MCF 10A (cell line): ENCODE measurements around the gene PSMG2. TPM values are rescaled to one million over a fixed set of nuclear protein-coding genes. Genes with fewer than 3 reads are reported as not detected.
"Not testable (repeated sequence)": the region's sequence is repeated elsewhere in the genome, so short reads cannot be mapped to it uniquely, and the experiment has no call there.

Source experiments
- BruUV-seq: library from RNA; stranded (reverse); fragments of 400-500 nt; replicated peaks from 2 replicates; lab custom pipeline; 2021; lab: Mats Ljungman, UMichigan
- CTCF ChIA-PET: fragments of 300-600 bp; sonication (Branson Sonifier 250); formaldehyde crosslinking; extraction: SDS; loops from one replicate; lab custom pipeline; 2021; ENCODE audit warnings: antibody characterized with exemption, inconsistent platforms; lab: Yijun Ruan, JAX
- POLR2A ChIA-PET: fragments of 300-600, 350-650 bp; sonication (Branson Sonifier 250); formaldehyde crosslinking; extraction: SDS; loops from one replicate; lab custom pipeline; 2020; ENCODE audit warnings: antibody characterized with exemption, inconsistent platforms; lab: Yijun Ruan, JAX
- DNase-seq: peaks from one replicate; pipeline ENCODE4 v3.0.0-alpha.2; 2018; ENCODE audit not compliant: unreplicated experiment
- H3K27ac Mint-ChIP-seq: one replicate; pipeline ENCODE4 v1.8.0; 2022; ENCODE audit warnings: mild to moderate bottlenecking, low read depth, mixed read lengths; ENCODE audit not compliant: unreplicated experiment
- H3K27me3 Mint-ChIP-seq: one replicate; pipeline ENCODE4 v1.8.0; 2022; ENCODE audit warnings: mixed read lengths; ENCODE audit not compliant: insufficient read depth, unreplicated experiment
- H3K36me3 Mint-ChIP-seq: one replicate; pipeline ENCODE4 v1.8.0; 2022; ENCODE audit warnings: mild to moderate bottlenecking, moderate library complexity, mixed read lengths; ENCODE audit not compliant: insufficient read depth, unreplicated experiment
- H3K4me1 Mint-ChIP-seq: one replicate; pipeline ENCODE4 v1.8.0; 2022; ENCODE audit warnings: mixed read lengths; ENCODE audit not compliant: insufficient read depth, unreplicated experiment
- H3K4me3 Mint-ChIP-seq: one replicate; pipeline ENCODE4 v1.8.0; 2022; ENCODE audit warnings: mild to moderate bottlenecking, moderate library complexity, mixed read lengths; ENCODE audit not compliant: unreplicated experiment
- H3K9me3 Mint-ChIP-seq: one replicate; pipeline ENCODE4 v1.8.0; 2022; ENCODE audit warnings: mixed read lengths; ENCODE audit not compliant: unreplicated experiment
- CTCF ChIP-seq: fragments of 200-600 bp; IDR thresholded peaks from one replicate; pipeline ENCODE4 v1.8.0; 2022; ENCODE audit warnings: antibody characterized with exemption, mild to moderate bottlenecking; ENCODE audit not compliant: unreplicated experiment
- intact Hi-C: fragments of 100-400 bp; cut with micrococcal nuclease; formaldehyde crosslinking; loops from 2 replicates; pipeline ENCODE4 v1.14.1; 2022
- total RNA-seq: library from RNA; stranded (reverse); gene quantifications from 2 replicates; pipeline ENCODE4 v1.2.3, GENCODE V29; 2022

Gene PSMG2
- total RNA-seq, 1 experiment from 2014 or later: 88.6 TPM

DNA sequence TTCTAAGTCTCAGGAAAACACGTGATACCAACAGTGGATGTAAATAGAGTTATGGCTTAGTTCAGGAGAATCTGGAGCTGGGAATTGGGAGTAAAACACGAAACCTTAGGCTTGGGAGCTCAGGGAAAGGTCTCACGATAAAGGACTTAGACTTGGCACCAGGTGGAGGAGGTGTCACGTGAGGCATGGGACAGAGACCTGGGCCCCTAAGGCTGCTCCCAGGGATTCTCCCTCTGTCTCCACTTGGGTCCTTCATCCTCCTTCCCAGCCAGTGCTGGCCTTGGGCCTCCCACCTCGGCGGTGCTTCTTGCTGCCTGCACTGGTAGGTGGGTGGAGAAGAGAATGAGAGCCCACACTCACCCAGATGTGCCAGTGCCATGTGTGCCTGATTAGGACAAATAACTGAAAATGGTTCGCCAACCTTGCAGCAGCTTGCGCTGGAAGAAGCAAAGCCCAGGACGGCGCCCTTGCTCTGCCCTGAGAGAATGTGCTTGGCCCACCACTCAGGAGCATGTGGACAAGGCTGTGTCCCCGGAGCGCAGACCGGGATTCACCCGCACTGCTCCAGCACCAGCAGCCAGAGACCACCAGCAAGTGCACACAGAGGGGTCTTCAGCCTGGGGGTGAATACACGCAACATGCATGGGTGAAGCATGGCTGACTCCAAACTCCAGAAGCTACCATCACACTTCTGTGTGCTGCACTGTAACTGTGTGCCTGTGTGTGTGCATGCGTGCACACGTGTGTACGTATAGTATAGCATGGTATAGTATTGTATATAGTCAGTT is 48.1 kb downstream of the PSMG2 start:
- CTCF ChIA-PET: interaction anchor here (3.0 kb wide), 1 partner anchor 183 kb away, joined by 28 read pairs; no protein-coding TSS in a partner anchor

DNA sequence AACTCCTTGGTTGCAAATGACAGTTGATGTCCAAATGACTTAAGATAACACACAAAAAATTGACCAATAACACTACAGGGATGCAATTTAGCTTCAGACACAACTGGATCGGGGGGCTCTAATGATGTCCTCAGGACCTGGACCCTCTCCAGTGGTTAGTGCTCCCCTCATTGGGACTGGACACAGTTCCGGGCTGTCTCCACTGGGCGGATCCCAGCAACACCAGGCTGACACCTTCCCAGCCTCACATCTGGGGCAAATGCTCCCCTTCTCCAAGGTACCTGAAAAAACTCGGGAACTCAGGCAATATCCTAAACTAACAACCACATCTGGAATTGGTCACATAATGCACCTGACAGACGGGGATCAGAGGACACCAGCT is 48.7 kb downstream of the PSMG2 start:
- no peak overlapping the region for H3K4me3 Mint-ChIP-seq
- TF ChIP-seq CTCF: no peak
- CTCF ChIA-PET: no interaction called here
- POLR2A ChIA-PET: interaction anchor here (1.3 kb wide), 1 partner anchor 9 kb away, joined by 3 read pairs; no protein-coding TSS in a partner anchor
- DNase-seq: no peak
- H3K36me3 Mint-ChIP-seq: no peaks in the 10 kb centered on the region
- intact Hi-C loops: no loop called here
- H3K27me3 Mint-ChIP-seq: no peaks in the 10 kb centered on the region
- H3K27ac Mint-ChIP-seq: no peak overlapping the region
- no peaks in the 10 kb centered on the region for H3K4me1 Mint-ChIP-seq
- no TSS peak for BruUV-seq
- H3K9me3 Mint-ChIP-seq: no peaks in the 10 kb centered on the region

More for the DNA sequence above, 48.1 kb downstream of the PSMG2 start:
- DNase-seq: no peak
- no TSS peak for BruUV-seq
- H3K9me3 Mint-ChIP-seq: no peaks in the 10 kb centered on the region
- TF ChIP-seq CTCF: no peak
- POLR2A ChIA-PET: interaction anchor here (1.1 to 1.3 kb wide), 2 partner anchors 8 to 196 kb away, joined by 3 read pairs; no protein-coding TSS in a partner anchor
- no peak overlapping the region for H3K4me3 Mint-ChIP-seq
- H3K36me3 Mint-ChIP-seq: no peaks in the 10 kb centered on the region
- no peaks in the 10 kb centered on the region for H3K27me3 Mint-ChIP-seq
- intact Hi-C loops: no loop called here
- no peak overlapping the region for H3K27ac Mint-ChIP-seq
- H3K4me1 Mint-ChIP-seq: no peaks in the 10 kb centered on the region

DNA sequence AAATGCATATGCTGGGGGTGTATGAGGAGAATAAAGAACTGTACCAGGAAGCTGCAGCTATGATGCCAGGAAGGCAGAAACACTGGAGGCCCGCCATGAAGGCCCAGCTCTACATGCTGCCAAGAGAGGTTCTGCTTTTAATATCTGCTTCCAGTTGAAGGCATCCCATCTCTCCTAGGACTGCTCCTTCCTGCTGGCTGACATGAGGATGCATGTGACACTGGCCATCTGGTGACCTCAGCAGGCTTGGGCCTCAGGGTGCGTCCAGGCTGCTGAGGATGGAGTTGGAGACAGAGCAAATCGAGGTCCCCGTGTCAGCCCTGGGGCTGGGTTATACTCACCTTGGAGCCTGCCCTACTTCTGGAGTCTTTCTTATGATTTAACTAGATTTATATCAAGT is 49.0 kb downstream of the PSMG2 start:
- Mint-ChIP-seq H3K27ac (no peak overlapping the region), H3K36me3 (no peaks in the 10 kb centered on the region), H3K27me3 (no peaks in the 10 kb centered on the region), H3K9me3 (no peaks in the 10 kb centered on the region), H3K4me1 (no peaks in the 10 kb centered on the region), H3K4me3 (no peak overlapping the region)
- ChIA-PET POLR2A (interaction anchor here (1.3 kb wide), 1 partner anchor 9 kb away, joined by 3 read pairs; no protein-coding TSS in a partner anchor), CTCF (no interaction called here)
- intact Hi-C loops: no loop called here
- BruUV-seq: no TSS peak
- DNase-seq: no peak
- no peak for TF ChIP-seq CTCF

DNA sequence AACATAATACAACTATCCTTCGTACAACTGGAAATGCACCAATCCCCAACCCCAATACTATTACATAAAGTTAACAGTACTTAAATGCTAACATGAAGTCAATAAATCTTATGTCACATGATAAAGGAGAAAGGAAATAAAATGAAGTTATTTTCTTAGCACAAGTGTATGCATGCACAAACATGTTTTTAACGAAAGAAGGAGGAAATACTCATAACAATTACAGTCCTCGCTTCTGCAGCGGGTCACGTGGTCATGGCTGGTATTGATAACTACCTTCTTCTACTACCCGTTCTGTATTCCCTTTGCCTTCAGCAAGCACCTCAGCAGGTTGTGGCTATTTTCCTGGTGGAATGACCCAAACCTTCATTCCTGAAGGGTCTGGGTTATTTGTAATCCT is 51.7 kb downstream of the PSMG2 start:
- DNase-seq: no peak
- no peaks in the 10 kb centered on the region for H3K9me3 Mint-ChIP-seq
- ChIA-PET CTCF (interaction anchor here (0.8 kb wide), 1 partner anchor 22 kb away, joined by 6 read pairs; no protein-coding TSS in a partner anchor), POLR2A (no interaction called here)
- H3K27ac Mint-ChIP-seq: no peak overlapping the region
- no peaks in the 10 kb centered on the region for H3K27me3 Mint-ChIP-seq
- H3K4me3 Mint-ChIP-seq: no peak overlapping the region
- no peak for TF ChIP-seq CTCF
- intact Hi-C loops: no loop called here
- no TSS peak for BruUV-seq
- H3K4me1 Mint-ChIP-seq: no peaks in the 10 kb centered on the region
- no peaks in the 10 kb centered on the region for H3K36me3 Mint-ChIP-seq

DNA sequence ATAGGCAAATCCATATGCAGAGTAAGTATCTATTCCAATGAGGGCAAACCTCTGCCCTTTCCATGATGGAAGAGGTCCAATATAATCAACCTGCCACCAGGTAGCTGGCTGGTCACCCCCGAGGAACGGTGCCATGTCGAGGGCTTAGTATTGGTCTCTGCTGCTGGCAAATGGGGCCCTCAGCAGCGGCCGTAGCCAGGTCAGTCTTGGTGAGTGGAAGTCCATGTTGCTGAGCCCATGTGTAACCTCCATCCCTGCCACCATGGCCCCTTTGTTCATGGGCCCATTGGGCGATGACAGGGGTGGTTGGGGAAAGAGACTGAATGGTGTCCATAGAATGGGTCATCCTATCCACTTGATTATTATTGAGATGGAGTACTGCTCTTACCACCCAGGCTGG is 52.8 kb downstream of the PSMG2 start:
- CTCF ChIA-PET: interaction anchor here (0.6 kb wide), 1 partner anchor 148 kb away, joined by 3 read pairs; no protein-coding TSS in a partner anchor
- not testable (repeated sequence) for BruUV-seq

DNA sequence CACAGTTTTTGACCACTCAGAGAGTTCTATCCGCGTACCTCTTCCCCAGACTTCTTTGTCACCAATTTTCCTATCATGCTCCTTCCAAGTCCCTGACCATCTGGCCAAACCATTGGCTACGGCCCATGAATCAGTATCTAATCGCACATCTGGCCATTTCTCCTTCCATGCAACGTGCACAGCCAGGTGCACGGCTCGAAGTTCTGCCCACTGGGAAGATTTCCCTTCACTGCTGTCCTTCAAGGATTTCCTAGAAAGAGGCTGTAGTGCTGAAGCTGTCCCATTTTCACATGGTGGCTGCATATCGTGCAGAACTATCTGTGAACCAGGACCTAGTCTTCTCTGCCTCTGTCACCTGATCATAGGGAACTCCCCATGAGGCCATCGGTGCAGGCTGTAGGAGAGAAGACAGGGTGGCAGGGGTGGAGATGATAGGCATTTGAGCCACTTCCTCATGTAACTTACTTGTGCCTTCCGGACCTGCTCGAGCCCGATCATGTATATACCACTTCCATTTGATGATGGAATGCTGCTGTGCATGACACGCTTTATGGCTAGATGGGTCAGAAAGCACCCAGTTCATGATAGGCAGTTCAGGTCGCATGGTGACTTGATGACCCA is 53.9 kb downstream of the PSMG2 start:
- H3K36me3 Mint-ChIP-seq, H3K27me3 Mint-ChIP-seq, H3K9me3 Mint-ChIP-seq, H3K4me3 Mint-ChIP-seq, CTCF ChIA-PET, POLR2A ChIA-PET, BruUV-seq, H3K27ac Mint-ChIP-seq, DNase-seq, intact Hi-C loops, H3K4me1 Mint-ChIP-seq: not testable (repeated sequence)

More for the DNA sequence above, 52.8 kb downstream of the PSMG2 start:
- H3K4me1 Mint-ChIP-seq, DNase-seq, H3K4me3 Mint-ChIP-seq, H3K27me3 Mint-ChIP-seq, H3K27ac Mint-ChIP-seq, H3K9me3 Mint-ChIP-seq, intact Hi-C loops, H3K36me3 Mint-ChIP-seq, POLR2A ChIA-PET: not testable (repeated sequence)
